ENCODE data around the gene IL36G.

The IL36G gene

DNA sequence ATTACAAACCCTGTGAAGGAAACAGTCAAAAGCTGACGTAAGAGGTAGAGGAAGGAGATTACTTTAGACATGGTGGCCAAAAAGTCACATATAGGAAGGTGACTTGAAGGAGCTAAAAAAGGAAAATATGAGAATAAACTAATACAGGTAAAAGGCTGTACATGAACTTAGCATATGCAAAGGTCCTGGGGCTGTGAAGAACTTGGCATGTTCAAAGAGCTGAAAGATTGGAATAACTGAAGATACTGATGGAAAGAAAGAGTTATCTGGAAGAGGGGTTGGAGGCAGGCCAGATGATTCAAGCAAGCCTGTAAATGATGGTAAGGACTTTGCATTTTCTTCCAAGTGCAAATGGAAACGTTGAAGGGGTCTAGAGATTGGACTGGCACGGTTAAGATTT lies 40.7 kb downstream of the IL36G start:
- Histone ChIP-seq H3K79me2 (ENCODE audit: control insufficient read depth, insufficient read depth, low read length, unreplicated experiment) (no peaks in the 10 kb centered on the region), H3K4me3 (ENCODE audit: low read depth, low read length) (no peak overlapping the region), H3K4me1 (ENCODE audit: control insufficient read depth, insufficient read depth, low read length, unreplicated experiment) (no peaks in the 10 kb centered on the region), H3K27me3 (ENCODE audit: insufficient read depth, low read length) (peaks cover 81% of the 10 kb centered on the region), H3K36me3 (ENCODE audit: insufficient read depth, low read length) (no peaks in the 10 kb centered on the region), H3K27ac (ENCODE audit: low read depth, low read length) (no peak overlapping the region), H2AFZ (ENCODE audit: low read length, unreplicated experiment) (no peak overlapping the region)

- H3K79me2 ChIP-seq (ENCODE audit: control insufficient read depth, insufficient read depth, low read length, unreplicated experiment): no peaks in the 10 kb centered on the region
- no peaks in the 10 kb centered on the region for H3K36me3 ChIP-seq (ENCODE audit: insufficient read depth, low read length)
- no peak overlapping the region for H3K4me3 ChIP-seq (ENCODE audit: low read depth, low read length)
- H3K27ac ChIP-seq (ENCODE audit: low read depth, low read length): no peak overlapping the region
- no peak overlapping the region for H2AFZ ChIP-seq (ENCODE audit: low read length, unreplicated experiment)
- H3K4me1 ChIP-seq (ENCODE audit: control insufficient read depth, insufficient read depth, low read length, unreplicated experiment): no peaks in the 10 kb centered on the region
- H3K27me3 ChIP-seq (ENCODE audit: insufficient read depth, low read length): peaks cover 92% of the 10 kb centered on the region
Measured at GRCh38 chr2:113021312-113021711, 43.5 kb downstream of the IL36G start.

GRCh38 chr2:113024764-113025163 lies 47.0 kb downstream of the IL36G start:
- peaks cover 96% of the 10 kb centered on the region for H3K27me3 ChIP-seq (ENCODE audit: insufficient read depth, low read length)
- H2AFZ ChIP-seq (ENCODE audit: low read length, unreplicated experiment): no peak overlapping the region
- no peaks in the 10 kb centered on the region for H3K36me3 ChIP-seq (ENCODE audit: insufficient read depth, low read length)
- no peak overlapping the region for H3K27ac ChIP-seq (ENCODE audit: low read depth, low read length)
- no peaks in the 10 kb centered on the region for H3K4me1 ChIP-seq (ENCODE audit: control insufficient read depth, insufficient read depth, low read length, unreplicated experiment)
- H3K79me2 ChIP-seq (ENCODE audit: control insufficient read depth, insufficient read depth, low read length, unreplicated experiment): no peaks in the 10 kb centered on the region
- H3K4me3 ChIP-seq (ENCODE audit: low read depth, low read length): no peak overlapping the region

DNA sequence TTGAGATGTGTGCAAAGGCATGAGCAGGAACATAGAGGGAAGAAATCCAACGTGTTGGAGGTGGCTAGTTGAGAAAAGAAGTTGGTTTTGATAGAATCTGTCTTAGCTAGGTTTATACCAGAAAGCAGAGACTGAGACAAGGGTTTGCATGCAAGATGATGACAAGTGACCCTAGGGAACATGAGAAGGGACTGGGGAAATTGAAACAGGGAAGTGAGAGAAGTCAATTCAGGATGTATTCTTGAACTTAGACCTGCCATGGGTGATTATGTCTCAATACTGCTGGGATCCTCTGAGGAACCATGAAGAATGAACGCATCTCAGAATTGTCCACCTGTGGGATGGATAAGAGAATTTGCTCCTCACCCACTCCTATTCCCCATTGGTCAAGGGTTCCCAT lies 47.9 kb downstream of the IL36G start:
- H3K27ac ChIP-seq (ENCODE audit: low read depth, low read length): no peak overlapping the region
- H3K4me3 ChIP-seq (ENCODE audit: low read depth, low read length): no peak overlapping the region
- no peaks in the 10 kb centered on the region for H3K79me2 ChIP-seq (ENCODE audit: control insufficient read depth, insufficient read depth, low read length, unreplicated experiment)
- no peaks in the 10 kb centered on the region for H3K4me1 ChIP-seq (ENCODE audit: control insufficient read depth, insufficient read depth, low read length, unreplicated experiment)
- H2AFZ ChIP-seq (ENCODE audit: low read length, unreplicated experiment): no peak overlapping the region
- H3K27me3 ChIP-seq (ENCODE audit: insufficient read depth, low read length): peaks cover 98% of the 10 kb centered on the region
- H3K36me3 ChIP-seq (ENCODE audit: insufficient read depth, low read length): no peaks in the 10 kb centered on the region

DNA sequence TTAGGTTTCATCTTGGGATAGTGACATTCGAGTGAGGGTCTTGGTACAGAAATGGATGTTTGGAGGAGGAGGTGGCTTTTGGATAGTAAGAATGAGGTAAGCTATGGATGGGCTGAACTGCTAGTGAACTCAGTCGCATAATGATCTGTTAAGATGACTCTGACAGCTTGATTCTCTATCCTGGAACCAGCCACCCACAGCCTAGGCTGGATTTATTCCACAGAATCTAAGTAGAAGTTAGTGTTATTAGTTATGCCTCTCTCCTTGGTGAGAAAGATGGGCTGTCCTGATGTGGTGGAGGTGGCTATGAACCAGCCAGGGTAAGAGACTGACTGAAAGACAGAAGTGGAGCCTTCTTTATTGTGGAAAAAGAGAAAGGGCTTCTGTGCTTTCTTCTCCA lies 49.9 kb downstream of the IL36G start:
- Histone ChIP-seq H2AFZ (ENCODE audit: low read length, unreplicated experiment) (no peak overlapping the region), H3K27ac (ENCODE audit: low read depth, low read length) (no peak overlapping the region), H3K4me1 (ENCODE audit: control insufficient read depth, insufficient read depth, low read length, unreplicated experiment) (no peaks in the 10 kb centered on the region), H3K4me3 (ENCODE audit: low read depth, low read length) (no peak overlapping the region), H3K36me3 (ENCODE audit: insufficient read depth, low read length) (no peaks in the 10 kb centered on the region), H3K79me2 (ENCODE audit: control insufficient read depth, insufficient read depth, low read length, unreplicated experiment) (no peaks in the 10 kb centered on the region), H3K27me3 (ENCODE audit: insufficient read depth, low read length) (peaks cover 99% of the 10 kb centered on the region)

DNA sequence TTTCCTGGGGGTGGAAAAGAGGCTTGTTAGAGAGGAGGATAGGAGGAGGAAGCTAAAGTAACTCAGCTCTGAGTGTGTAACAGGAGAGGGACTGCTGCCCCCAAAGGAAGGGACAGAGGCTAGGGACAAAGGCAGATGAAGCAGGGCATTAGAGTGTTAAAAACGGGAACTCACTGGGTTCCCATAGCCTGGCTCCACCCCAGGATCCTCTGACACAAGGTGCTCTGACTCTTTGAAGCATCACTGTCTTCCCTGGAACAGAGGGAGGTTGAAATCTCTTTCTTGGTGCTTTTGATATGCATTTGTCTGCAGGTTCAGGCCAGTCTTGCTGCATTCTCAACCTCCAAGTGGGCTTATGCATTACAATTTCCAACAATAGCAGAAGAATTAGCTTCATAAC lies 50.3 kb downstream of the IL36G start:
- no peak overlapping the region for H2AFZ ChIP-seq (ENCODE audit: low read length, unreplicated experiment)
- H3K79me2 ChIP-seq (ENCODE audit: control insufficient read depth, insufficient read depth, low read length, unreplicated experiment): no peaks in the 10 kb centered on the region
- no peak overlapping the region for H3K4me3 ChIP-seq (ENCODE audit: low read depth, low read length)
- H3K4me1 ChIP-seq (ENCODE audit: control insufficient read depth, insufficient read depth, low read length, unreplicated experiment): no peaks in the 10 kb centered on the region
- no peak overlapping the region for H3K27ac ChIP-seq (ENCODE audit: low read depth, low read length)
- no peaks in the 10 kb centered on the region for H3K36me3 ChIP-seq (ENCODE audit: insufficient read depth, low read length)
- peaks cover 99% of the 10 kb centered on the region for H3K27me3 ChIP-seq (ENCODE audit: insufficient read depth, low read length)

- Histone ChIP-seq H3K36me3 (ENCODE audit: insufficient read depth, low read length) (no peaks in the 10 kb centered on the region), H3K27ac (ENCODE audit: low read depth, low read length) (no peak overlapping the region), H2AFZ (ENCODE audit: low read length, unreplicated experiment) (no peak overlapping the region), H3K4me1 (ENCODE audit: control insufficient read depth, insufficient read depth, low read length, unreplicated experiment) (no peaks in the 10 kb centered on the region), H3K4me3 (ENCODE audit: low read depth, low read length) (no peak overlapping the region), H3K79me2 (ENCODE audit: control insufficient read depth, insufficient read depth, low read length, unreplicated experiment) (no peaks in the 10 kb centered on the region), H3K27me3 (ENCODE audit: insufficient read depth, low read length) (peaks cover 91% of the 10 kb centered on the region)
Measured at GRCh38 chr2:113032737-113033136, 54.9 kb downstream of the IL36G start.

- no peaks in the 10 kb centered on the region for H3K4me1 ChIP-seq (ENCODE audit: control insufficient read depth, insufficient read depth, low read length, unreplicated experiment)
- no peaks in the 10 kb centered on the region for H3K36me3 ChIP-seq (ENCODE audit: insufficient read depth, low read length)
- no peak overlapping the region for H2AFZ ChIP-seq (ENCODE audit: low read length, unreplicated experiment)
- H3K27me3 ChIP-seq (ENCODE audit: insufficient read depth, low read length): peaks cover 91% of the 10 kb centered on the region
- H3K79me2 ChIP-seq (ENCODE audit: control insufficient read depth, insufficient read depth, low read length, unreplicated experiment): no peaks in the 10 kb centered on the region
- no peak overlapping the region for H3K27ac ChIP-seq (ENCODE audit: low read depth, low read length)
- H3K4me3 ChIP-seq (ENCODE audit: low read depth, low read length): no peak overlapping the region
Measured at GRCh38 chr2:113034016-113034415, 56.2 kb downstream of the IL36G start.
